Suprapubic skin (tissue), 4 donors: ENCODE data around the gene LHX2.

Experiments used
- EP300 ChIP-seq: sonication (generic); formaldehyde crosslinking; IDR thresholded peaks from one replicate; pipeline ENCODE4 v1.6.1; 2017; ENCODE audit warnings: antibody characterized with exemption
- POLR2A ChIP-seq, 2 donors: fragments of 450-650 bp; IDR thresholded peaks; one replicate each; pipeline ENCODE4 v1.6.1; 2017; ENCODE audit warnings: antibody characterized with exemption in 2 of 2, mild to moderate bottlenecking in 2 of 2, moderate library complexity in 2 of 2
- POLR2AphosphoS5 ChIP-seq, 3 donors: sonication (generic); formaldehyde crosslinking; IDR thresholded peaks; one replicate each; pipeline ENCODE4 v1.6.1; 2017; ENCODE audit warnings: antibody characterized with exemption in 3 of 3
- TF ChIP-seq, protein P1 (sequence below), 2 donors: fragments of 200-600 bp in 1 of 2; fragments of 450-650 bp in 1 of 2; sonication (generic) in 1 of 2; IDR thresholded peaks; one replicate each; pipeline ENCODE4 v1.5.1; 2016 to 2019; ENCODE audit warnings: antibody characterized with exemption in 2 of 2, mild to moderate bottlenecking in 1 of 2, moderate library complexity in 1 of 2

GRCh38 chr9:124035001-124035650 lies 23.6 kb downstream of the LHX2 start:
- TF ChIP-seq, protein P1, sequence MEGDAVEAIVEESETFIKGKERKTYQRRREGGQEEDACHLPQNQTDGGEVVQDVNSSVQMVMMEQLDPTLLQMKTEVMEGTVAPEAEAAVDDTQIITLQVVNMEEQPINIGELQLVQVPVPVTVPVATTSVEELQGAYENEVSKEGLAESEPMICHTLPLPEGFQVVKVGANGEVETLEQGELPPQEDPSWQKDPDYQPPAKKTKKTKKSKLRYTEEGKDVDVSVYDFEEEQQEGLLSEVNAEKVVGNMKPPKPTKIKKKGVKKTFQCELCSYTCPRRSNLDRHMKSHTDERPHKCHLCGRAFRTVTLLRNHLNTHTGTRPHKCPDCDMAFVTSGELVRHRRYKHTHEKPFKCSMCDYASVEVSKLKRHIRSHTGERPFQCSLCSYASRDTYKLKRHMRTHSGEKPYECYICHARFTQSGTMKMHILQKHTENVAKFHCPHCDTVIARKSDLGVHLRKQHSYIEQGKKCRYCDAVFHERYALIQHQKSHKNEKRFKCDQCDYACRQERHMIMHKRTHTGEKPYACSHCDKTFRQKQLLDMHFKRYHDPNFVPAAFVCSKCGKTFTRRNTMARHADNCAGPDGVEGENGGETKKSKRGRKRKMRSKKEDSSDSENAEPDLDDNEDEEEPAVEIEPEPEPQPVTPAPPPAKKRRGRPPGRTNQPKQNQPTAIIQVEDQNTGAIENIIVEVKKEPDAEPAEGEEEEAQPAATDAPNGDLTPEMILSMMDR (IDR thresholded peaks at IDR 0.05) = no peak
- TF ChIP-seq POLR2A (IDR thresholded peaks at IDR 0.05) (no peak), POLR2AphosphoS5 (IDR thresholded peaks at IDR 0.05) (no peak), EP300 (no peak)
